ENCODE measurements around the gene SYTL5. TPM values are rescaled to one million over a fixed set of nuclear protein-coding genes. Genes with fewer than 3 reads are reported as not detected.

SYTL5 gene
- polyA plus RNA-seq, 2 of the 4 experiments (the other 2 are of a cell fraction), result 0.79 to 1.1 TPM

DNA sequence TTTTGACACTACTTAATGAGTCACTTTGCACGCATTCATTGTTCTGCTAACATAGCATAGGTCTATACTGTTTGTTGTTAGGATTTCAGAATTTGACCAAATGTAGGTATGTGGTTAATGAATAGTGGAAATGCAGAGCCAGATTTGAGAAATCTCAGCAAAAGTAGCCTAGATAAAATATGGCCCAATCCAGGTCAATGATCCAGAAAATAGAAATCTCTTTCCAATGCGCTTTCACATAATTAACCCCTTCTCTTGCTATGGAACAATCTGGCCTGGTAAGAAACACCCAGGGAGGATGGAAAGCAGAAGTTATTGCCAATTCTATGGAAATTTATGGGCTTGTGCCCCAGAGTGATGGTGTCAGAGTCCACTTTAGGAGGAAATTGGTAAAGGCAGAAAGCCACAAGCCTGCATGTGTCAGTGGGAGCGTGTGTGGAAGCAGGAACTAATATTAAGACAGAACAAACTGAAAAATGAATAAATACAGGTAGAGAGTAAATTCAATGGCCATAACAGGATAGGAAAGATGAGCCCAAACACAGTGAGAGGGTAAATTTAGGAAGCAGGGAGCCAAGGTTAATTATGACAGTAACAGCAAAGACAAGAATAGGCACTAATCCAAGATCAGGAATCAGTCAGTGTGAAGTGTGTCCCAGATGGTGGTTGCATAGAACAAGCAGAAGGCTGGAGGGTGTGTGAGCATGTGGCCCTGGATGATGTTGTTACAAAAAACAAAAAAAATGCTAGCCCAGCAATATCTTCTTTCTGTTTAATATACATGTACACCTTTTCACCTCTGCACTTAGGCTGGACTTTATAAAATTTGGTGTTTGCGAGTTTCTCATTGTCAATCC is 102.9 kb downstream of the SYTL5 start:
- CTCF ChIA-PET, result no interaction called here
- ATAC-seq (no peak), DNase-seq (ENCODE audit: low read depth in 1 of 2, low spot score in 1 of 2) (no peak), FAIRE-seq (no peak)
- Histone ChIP-seq H3K4me3 (no peak overlapping the region), H3K9me3 (no peaks in the 10 kb centered on the region), H3K4me2 (no peak overlapping the region), H3K4me1 (no peaks in the 10 kb centered on the region), H3K27ac (no peak overlapping the region)
- no peak for TF ChIP-seq PHF8 (IDR thresholded peaks at IDR 0.05; ENCODE audit: borderline replicate concordance, low read depth)
- peak; percentile 21 for TF ChIP-seq MAFK (IDR thresholded peaks at IDR 0.05; ENCODE audit: partially characterized antibody)
- POLR2A ChIA-PET, result no interaction called here
- WGBS (ENCODE audit: missing lambda C conversion rate), result 61% methylated on average over 4 of the region's 4 CpGs

DNA sequence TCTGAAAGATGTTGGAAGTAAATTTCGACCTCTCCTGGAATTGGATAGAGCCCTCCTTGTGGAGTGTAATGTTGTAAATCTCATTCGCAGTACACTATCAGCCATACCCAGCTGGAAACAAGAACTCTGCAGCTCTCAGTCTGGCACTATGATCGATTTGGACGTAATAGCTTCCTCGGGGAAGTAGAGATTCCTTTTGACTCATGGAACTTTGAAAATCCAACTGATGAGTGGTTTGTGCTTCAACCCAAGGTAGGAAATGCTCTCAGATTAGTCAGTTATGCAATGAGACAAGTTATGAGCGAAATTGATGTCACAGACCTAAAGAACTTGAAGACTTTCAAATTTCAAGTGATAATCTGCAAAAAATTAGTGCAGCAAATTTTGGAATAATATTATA is 103.9 kb downstream of the SYTL5 start:
- no peak for FAIRE-seq
- Histone ChIP-seq H3K4me3 (no peak overlapping the region), H3K9me3 (no peaks in the 10 kb centered on the region), H3K27ac (no peak overlapping the region), H3K4me1 (no peaks in the 10 kb centered on the region), H3K4me2 (no peak overlapping the region)
- CTCF ChIA-PET, result no interaction called here
- 30% methylated on average over 6 of the region's 6 CpGs for WGBS (ENCODE audit: missing lambda C conversion rate)
- TF ChIP-seq MAZ (IDR thresholded peaks at IDR 0.05; ENCODE audit: borderline replicate concordance, low read depth, low read length) (no peak), HDAC2 (IDR thresholded peaks at IDR 0.05) (no peak), TFCP2L1 (CRISPR knock-in tag; IDR thresholded peaks at IDR 0.05) (no peak), ESRRA (IDR thresholded peaks at IDR 0.05; ENCODE audit: borderline replicate concordance, low read length) (no peak)
- TF ChIP-seq, protein P1, sequence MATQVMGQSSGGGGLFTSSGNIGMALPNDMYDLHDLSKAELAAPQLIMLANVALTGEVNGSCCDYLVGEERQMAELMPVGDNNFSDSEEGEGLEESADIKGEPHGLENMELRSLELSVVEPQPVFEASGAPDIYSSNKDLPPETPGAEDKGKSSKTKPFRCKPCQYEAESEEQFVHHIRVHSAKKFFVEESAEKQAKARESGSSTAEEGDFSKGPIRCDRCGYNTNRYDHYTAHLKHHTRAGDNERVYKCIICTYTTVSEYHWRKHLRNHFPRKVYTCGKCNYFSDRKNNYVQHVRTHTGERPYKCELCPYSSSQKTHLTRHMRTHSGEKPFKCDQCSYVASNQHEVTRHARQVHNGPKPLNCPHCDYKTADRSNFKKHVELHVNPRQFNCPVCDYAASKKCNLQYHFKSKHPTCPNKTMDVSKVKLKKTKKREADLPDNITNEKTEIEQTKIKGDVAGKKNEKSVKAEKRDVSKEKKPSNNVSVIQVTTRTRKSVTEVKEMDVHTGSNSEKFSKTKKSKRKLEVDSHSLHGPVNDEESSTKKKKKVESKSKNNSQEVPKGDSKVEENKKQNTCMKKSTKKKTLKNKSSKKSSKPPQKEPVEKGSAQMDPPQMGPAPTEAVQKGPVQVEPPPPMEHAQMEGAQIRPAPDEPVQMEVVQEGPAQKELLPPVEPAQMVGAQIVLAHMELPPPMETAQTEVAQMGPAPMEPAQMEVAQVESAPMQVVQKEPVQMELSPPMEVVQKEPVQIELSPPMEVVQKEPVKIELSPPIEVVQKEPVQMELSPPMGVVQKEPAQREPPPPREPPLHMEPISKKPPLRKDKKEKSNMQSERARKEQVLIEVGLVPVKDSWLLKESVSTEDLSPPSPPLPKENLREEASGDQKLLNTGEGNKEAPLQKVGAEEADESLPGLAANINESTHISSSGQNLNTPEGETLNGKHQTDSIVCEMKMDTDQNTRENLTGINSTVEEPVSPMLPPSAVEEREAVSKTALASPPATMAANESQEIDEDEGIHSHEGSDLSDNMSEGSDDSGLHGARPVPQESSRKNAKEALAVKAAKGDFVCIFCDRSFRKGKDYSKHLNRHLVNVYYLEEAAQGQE (IDR thresholded peaks at IDR 0.05), result no peak
- no peak for DNase-seq (ENCODE audit: low read depth in 1 of 2, low spot score in 1 of 2)
- no peak for ATAC-seq
- POLR2A ChIA-PET, result no interaction called here

DNA sequence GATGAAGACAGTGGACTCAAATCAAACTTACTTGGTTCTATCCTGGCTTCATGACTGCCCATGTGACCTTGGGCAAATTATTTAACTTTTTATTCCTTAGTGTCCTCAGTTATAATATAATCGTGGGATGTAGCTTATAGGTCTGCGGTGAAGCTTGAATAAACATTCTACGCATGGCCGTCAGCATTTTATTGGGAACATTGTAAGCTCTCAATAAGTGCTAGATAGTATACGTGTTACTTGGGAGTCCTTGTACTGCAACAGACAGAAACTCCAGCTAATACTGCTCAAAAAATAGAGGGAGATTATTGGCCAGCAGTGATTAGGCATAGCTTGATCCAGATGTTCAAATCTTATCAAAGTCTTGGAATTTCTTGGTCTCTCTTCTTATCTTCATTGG is 104.8 kb downstream of the SYTL5 start:
- DNase-seq (ENCODE audit: low read depth in 1 of 2, low spot score in 1 of 2) (no peak), FAIRE-seq (peak; percentile 95), ATAC-seq (no peak)
- Histone ChIP-seq H3K4me3 (no peak overlapping the region), H3K27ac (no peak overlapping the region), H3K4me2 (no peak overlapping the region), H3K9me3 (no peaks in the 10 kb centered on the region), H3K4me1 (no peaks in the 10 kb centered on the region)
- ChIA-PET POLR2A (no interaction called here), CTCF (interaction anchor here (1.2 kb wide), 1 partner anchor 14 kb away, joined by 3 read pairs; no protein-coding TSS in a partner anchor)
- WGBS (ENCODE audit: missing lambda C conversion rate), result 80% methylated on average over 5 of the region's 5 CpGs
- no peak for TF ChIP-seq PHF8 (IDR thresholded peaks at IDR 0.05; ENCODE audit: borderline replicate concordance, low read depth)
- TF ChIP-seq EHMT2 (IDR thresholded peaks at IDR 0.05; ENCODE audit: low read depth), result no peak
- no peak for TF ChIP-seq RCOR1 (IDR thresholded peaks at IDR 0.05; ENCODE audit: low read depth, low read length)
- no peak for TF ChIP-seq SREBF2 (IDR thresholded peaks at IDR 0.05)
- no peak for TF ChIP-seq CHD2 (IDR thresholded peaks at IDR 0.05; ENCODE audit: low read length, partially characterized antibody)
- no peak for TF ChIP-seq BHLHE40 (IDR thresholded peaks at IDR 0.05; ENCODE audit: low read depth, low read length)
- TF ChIP-seq EP300 (IDR thresholded peaks at IDR 0.05), result no peak
- TF ChIP-seq KDM1A (IDR thresholded peaks at IDR 0.05; ENCODE audit: low read depth), result no peak
- TF ChIP-seq, protein P2, sequence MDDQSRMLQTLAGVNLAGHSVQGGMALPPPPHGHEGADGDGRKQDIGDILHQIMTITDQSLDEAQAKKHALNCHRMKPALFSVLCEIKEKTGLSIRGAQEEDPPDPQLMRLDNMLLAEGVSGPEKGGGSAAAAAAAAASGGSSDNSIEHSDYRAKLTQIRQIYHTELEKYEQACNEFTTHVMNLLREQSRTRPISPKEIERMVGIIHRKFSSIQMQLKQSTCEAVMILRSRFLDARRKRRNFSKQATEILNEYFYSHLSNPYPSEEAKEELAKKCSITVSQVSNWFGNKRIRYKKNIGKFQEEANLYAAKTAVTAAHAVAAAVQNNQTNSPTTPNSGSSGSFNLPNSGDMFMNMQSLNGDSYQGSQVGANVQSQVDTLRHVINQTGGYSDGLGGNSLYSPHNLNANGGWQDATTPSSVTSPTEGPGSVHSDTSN (IDR thresholded peaks at IDR 0.05), result no peak
- TF ChIP-seq, protein P3, sequence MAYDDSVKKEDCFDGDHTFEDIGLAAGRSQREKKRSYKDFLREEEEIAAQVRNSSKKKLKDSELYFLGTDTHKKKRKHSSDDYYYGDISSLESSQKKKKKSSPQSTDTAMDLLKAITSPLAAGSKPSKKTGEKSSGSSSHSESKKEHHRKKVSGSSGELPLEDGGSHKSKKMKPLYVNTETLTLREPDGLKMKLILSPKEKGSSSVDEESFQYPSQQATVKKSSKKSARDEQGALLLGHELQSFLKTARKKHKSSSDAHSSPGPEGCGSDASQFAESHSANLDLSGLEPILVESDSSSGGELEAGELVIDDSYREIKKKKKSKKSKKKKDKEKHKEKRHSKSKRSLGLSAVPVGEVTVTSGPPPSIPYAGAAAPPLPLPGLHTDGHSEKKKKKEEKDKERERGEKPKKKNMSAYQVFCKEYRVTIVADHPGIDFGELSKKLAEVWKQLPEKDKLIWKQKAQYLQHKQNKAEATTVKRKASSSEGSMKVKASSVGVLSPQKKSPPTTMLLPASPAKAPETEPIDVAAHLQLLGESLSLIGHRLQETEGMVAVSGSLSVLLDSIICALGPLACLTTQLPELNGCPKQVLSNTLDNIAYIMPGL (CRISPR knock-in tag; IDR thresholded peaks at IDR 0.05; ENCODE audit: borderline replicate concordance), result no peak
- no peak for TF ChIP-seq NFE2L2 (conservative IDR thresholded peaks at IDR 0.05; ENCODE audit: low read length)
- TF ChIP-seq RNF2 (IDR thresholded peaks at IDR 0.05; ENCODE audit: borderline replicate concordance, low read depth), result no peak
- TF ChIP-seq, protein P4, sequence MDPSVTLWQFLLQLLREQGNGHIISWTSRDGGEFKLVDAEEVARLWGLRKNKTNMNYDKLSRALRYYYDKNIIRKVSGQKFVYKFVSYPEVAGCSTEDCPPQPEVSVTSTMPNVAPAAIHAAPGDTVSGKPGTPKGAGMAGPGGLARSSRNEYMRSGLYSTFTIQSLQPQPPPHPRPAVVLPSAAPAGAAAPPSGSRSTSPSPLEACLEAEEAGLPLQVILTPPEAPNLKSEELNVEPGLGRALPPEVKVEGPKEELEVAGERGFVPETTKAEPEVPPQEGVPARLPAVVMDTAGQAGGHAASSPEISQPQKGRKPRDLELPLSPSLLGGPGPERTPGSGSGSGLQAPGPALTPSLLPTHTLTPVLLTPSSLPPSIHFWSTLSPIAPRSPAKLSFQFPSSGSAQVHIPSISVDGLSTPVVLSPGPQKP (IDR thresholded peaks at IDR 0.05; ENCODE audit: low read depth, low read length), result no peak
- no peak for TF ChIP-seq TFCP2L1 (CRISPR knock-in tag; IDR thresholded peaks at IDR 0.05)
- TF ChIP-seq EHF (CRISPR knock-in tag; IDR thresholded peaks at IDR 0.05), result no peak
- no peak for TF ChIP-seq ZSCAN20 (CRISPR knock-in tag; IDR thresholded peaks at IDR 0.05)
- no peak for TF ChIP-seq POLR2AphosphoS2 (conservative IDR thresholded peaks at IDR 0.05; ENCODE audit: low read length)
- no peak for TF ChIP-seq POLR2A (IDR thresholded peaks at IDR 0.05; ENCODE audit: low read length)

Data from A549 (cell line).